Measurements from ENCODE around the gene OR14A16.

DNA sequence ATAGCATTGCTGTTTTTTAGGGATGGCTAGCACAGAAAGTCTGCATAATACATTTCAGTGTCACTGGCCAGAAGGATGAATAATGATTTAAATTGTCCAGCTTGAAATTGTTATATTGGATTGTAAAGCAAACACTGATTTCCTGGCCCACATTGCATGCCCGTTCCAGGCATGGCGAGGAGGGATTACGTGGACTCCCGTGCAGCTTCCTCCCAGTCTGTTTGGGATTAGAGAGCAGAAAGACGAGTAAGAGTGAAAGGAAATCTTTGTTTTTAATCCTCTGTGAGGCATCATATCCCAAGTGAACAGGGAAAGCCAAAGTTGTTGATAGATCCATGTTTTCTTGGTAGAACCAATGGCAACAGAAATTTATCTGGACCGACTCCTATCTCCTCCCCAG is 41.5 kb upstream of the OR14A16 start:
- TF ChIP-seq CTCF (tag by site-specific recombination; IDR thresholded peaks at IDR 0.05): no peak
- TF ChIP-seq ZNF664 (tag by site-specific recombination; IDR thresholded peaks at IDR 0.05): no peak
- no peak for TF ChIP-seq SETDB1 (IDR thresholded peaks at IDR 0.05; ENCODE audit: insufficient read length, low read length)
- TF ChIP-seq ZNF837 (tag by site-specific recombination; IDR thresholded peaks at IDR 0.05): no peak
- TF ChIP-seq BCL11A (tag by site-specific recombination; IDR thresholded peaks at IDR 0.05; ENCODE audit: low read depth): no peak

All from HEK293 (cell line).